Esophagus mucosa (tissue), 1 donor: ENCODE measurements around the gene OBP2A. TPM values are rescaled to one million over a fixed set of nuclear protein-coding genes. Genes with fewer than 3 reads are reported as not detected.
"Not testable (repeated sequence)": the region's sequence is repeated elsewhere in the genome, so short reads cannot be mapped to it uniquely, and the experiment has no call there.

Experiments used
- ATAC-seq: fragments of 200-7000 bp; cut with Tn5 transposase; one replicate; pipeline ENCODE4 v1.9.1; 2020
- total RNA-seq: library from RNA; stranded (reverse); gene quantifications from one replicate; pipeline ENCODE4 v1.2.4, GENCODE V29; 2023
- donor health status: DM: yes; HTN: yes; CAD: no.

OBP2A gene
- total RNA-seq, result not detected

- not testable (repeated sequence) for ATAC-seq
Measured at GRCh38 chr9:135545646-135546176, at the start of gene OBP2A. Gene OBP2A, plus strand, starts transcription at chr9:135546126. Its CDS starts 55 bp downstream, at chr9:135546181.

- ATAC-seq, result no peak
Measured at GRCh38 chr9:135498381-135499126, 47.4 kb upstream of the OBP2A start.

- peak; percentile 78 for ATAC-seq
Measured at GRCh38 chr9:135499326-135500070, 46.4 kb upstream of the OBP2A start.

GRCh38 chr9:135500071-135500524 is 45.8 kb upstream of the OBP2A start:
- no peak for ATAC-seq

GRCh38 chr9:135500525-135501260 is 45.2 kb upstream of the OBP2A start, which contains the start of gene MRPS2:
Gene MRPS2, plus strand, starts transcription at chr9:135500682. Its CDS starts 29 bp downstream, at chr9:135500711.
- ATAC-seq, result peak; percentile 91

GRCh38 chr9:135501261-135502167 is 44.4 kb upstream of the OBP2A start:
- ATAC-seq, result peak; percentile 68

- ATAC-seq, result no peak
Measured at GRCh38 chr9:135502168-135502872, 43.6 kb upstream of the OBP2A start.

GRCh38 chr9:135502873-135503321 is 43.0 kb upstream of the OBP2A start:
- no peak for ATAC-seq

- no peak for ATAC-seq
Measured at GRCh38 chr9:135503371-135504261, 42.3 kb upstream of the OBP2A start.

- ATAC-seq, result peak; percentile 18
Measured at GRCh38 chr9:135504262-135505243, 41.4 kb upstream of the OBP2A start.

- ATAC-seq, result no peak
Measured at GRCh38 chr9:135505406-135506187, 40.3 kb upstream of the OBP2A start.

GRCh38 chr9:135506327-135507103 is 39.4 kb upstream of the OBP2A start:
- ATAC-seq, result peak; percentile 12

GRCh38 chr9:135507104-135508035 is 38.6 kb upstream of the OBP2A start:
- ATAC-seq, result no peak

GRCh38 chr9:135508211-135508820 is 37.6 kb upstream of the OBP2A start:
- no peak for ATAC-seq

GRCh38 chr9:135509458-135509857 is 36.5 kb upstream of the OBP2A start:
- no peak for ATAC-seq
